SU-DHL-6 (cell line): ENCODE measurements around the gene HERC4.

Experiments
- H2AFZ ChIP-seq: fragments of 200-600 bp; sonication (generic); 2 replicates; pipeline ENCODE4 v1.6.1; 2014; ENCODE audit warnings: low read depth, mild to moderate bottlenecking, moderate library complexity, mixed read lengths, antibody characterized with exemption, low read length; ENCODE audit not compliant: severe bottlenecking
- H3F3A ChIP-seq: fragments of 200-600 bp; shearing (Covaris generic); 2 replicates; pipeline ENCODE4 v1.6.0; 2016; ENCODE audit warnings: antibody characterized with exemption, mild to moderate bottlenecking; ENCODE audit not compliant: insufficient read depth
- H3K27ac ChIP-seq: fragments of 200-600 bp; sonication (generic); 2 replicates; pipeline ENCODE4 v1.5.1; 2016; ENCODE audit warnings: low read depth, mild to moderate bottlenecking, low read length, moderate library complexity, mixed read lengths
- H3K27me3 ChIP-seq: fragments of 200-600 bp; sonication (generic), shearing (Covaris generic); 2 replicates; pipeline ENCODE4 v1.6.0; 2014; ENCODE audit warnings: mild to moderate bottlenecking, low read length
- H3K36me3 ChIP-seq: fragments of 200-600 bp; sonication (generic); 2 replicates; pipeline ENCODE4 v1.6.1; 2014; ENCODE audit warnings: mild to moderate bottlenecking, low read length, mixed read lengths
- H3K4me2 ChIP-seq: fragments of 300-600, 200-600 bp; shearing (Covaris generic), sonication (generic); 2 replicates; pipeline ENCODE4 v1.6.0; 2014; ENCODE audit warnings: low read length, low read depth, mild to moderate bottlenecking; ENCODE audit not compliant: poor library complexity, severe bottlenecking
- H3K4me3 ChIP-seq: fragments of 200-600 bp; sonication (generic); 2 replicates; pipeline ENCODE4 v1.5.1; 2014; ENCODE audit warnings: antibody characterized with exemption, low read length, mild to moderate bottlenecking, mixed read lengths; ENCODE audit not compliant: insufficient read depth, poor library complexity, severe bottlenecking
- H3K79me2 ChIP-seq: fragments of 200-600 bp; sonication (generic); 2 replicates; pipeline ENCODE4 v1.6.1; 2014; ENCODE audit warnings: mild to moderate bottlenecking, low read length, moderate library complexity; ENCODE audit not compliant: insufficient read depth
- H3K9ac ChIP-seq: fragments of 200-600 bp; sonication (generic); 2 replicates; pipeline ENCODE4 v1.7.0; 2014; ENCODE audit warnings: mild to moderate bottlenecking, low read length
- H3K9me2 ChIP-seq: fragments of 200-600 bp; sonication (generic); replicated peaks from 2 replicates; pipeline ENCODE4 v1.6.1; 2014; ENCODE audit warnings: low read length; ENCODE audit not compliant: insufficient read depth
- H3K9me3 ChIP-seq: fragments of 200-600 bp; sonication (generic); 2 replicates; pipeline ENCODE4 v1.6.1; 2014; ENCODE audit warnings: low read length, mixed read lengths; ENCODE audit not compliant: insufficient read depth
- H4K20me1 ChIP-seq: fragments of 200-600 bp; sonication (generic); 2 replicates; pipeline ENCODE4 v1.6.1; 2014; ENCODE audit warnings: low read depth, mild to moderate bottlenecking, antibody characterized with exemption, low read length, moderate library complexity, mixed read lengths
- CTCF ChIP-seq: fragments of 200-600 bp; sonication (generic); IDR thresholded peaks from one replicate; pipeline ENCODE4 v1.5.1; 2017; ENCODE audit warnings: antibody characterized with exemption, mild to moderate bottlenecking, low read length, moderate library complexity; ENCODE audit not compliant: insufficient read depth, poor library complexity, severe bottlenecking
- EZH2phosphoT487 ChIP-seq: fragments of 200-600 bp; sonication (generic), shearing (Covaris generic); conservative IDR thresholded peaks from 2 replicates; pipeline ENCODE4 v1.6.1; 2018; ENCODE audit warnings: mild to moderate bottlenecking, antibody characterized with exemption, low read length, moderate library complexity, mixed read lengths

The HERC4 gene

GRCh38 chr10:68108653-68109052 lies 33.6 kb upstream of the HERC4 start:
- H2AFZ ChIP-seq = no peak overlapping the region
- H3F3A ChIP-seq = no peaks in the 10 kb centered on the region
- no peaks in the 10 kb centered on the region for H3K79me2 ChIP-seq
- no peak overlapping the region for H3K4me2 ChIP-seq
- H3K9me3 ChIP-seq = no peaks in the 10 kb centered on the region
- H3K27ac ChIP-seq = no peak overlapping the region
- no peak overlapping the region for H3K4me3 ChIP-seq
- no peak for TF ChIP-seq EZH2phosphoT487
- no peak for TF ChIP-seq CTCF
- no peaks in the 10 kb centered on the region for H3K9me2 ChIP-seq
- H4K20me1 ChIP-seq = no peaks in the 10 kb centered on the region
- no peaks in the 10 kb centered on the region for H3K36me3 ChIP-seq
- no peak overlapping the region for H3K9ac ChIP-seq
- H3K27me3 ChIP-seq = no peaks in the 10 kb centered on the region

- H3K79me2 ChIP-seq = no peaks in the 10 kb centered on the region
- H3K9ac ChIP-seq = no peak overlapping the region
- H3F3A ChIP-seq = no peaks in the 10 kb centered on the region
- H2AFZ ChIP-seq = no peak overlapping the region
- no peak overlapping the region for H3K4me2 ChIP-seq
- no peaks in the 10 kb centered on the region for H4K20me1 ChIP-seq
- H3K27ac ChIP-seq = no peak overlapping the region
- no peaks in the 10 kb centered on the region for H3K9me2 ChIP-seq
- H3K9me3 ChIP-seq = no peaks in the 10 kb centered on the region
- TF ChIP-seq CTCF (no peak), EZH2phosphoT487 (no peak)
- H3K36me3 ChIP-seq = no peaks in the 10 kb centered on the region
- H3K27me3 ChIP-seq = no peaks in the 10 kb centered on the region
- H3K4me3 ChIP-seq = no peak overlapping the region
Measured at GRCh38 chr10:68108051-68108450, 33.0 kb upstream of the HERC4 start.

- no peak for TF ChIP-seq EZH2phosphoT487
- TF ChIP-seq CTCF = no peak
- Histone ChIP-seq H3K9me3 (no peaks in the 10 kb centered on the region), H3F3A (no peaks in the 10 kb centered on the region), H3K27ac (no peak overlapping the region), H3K79me2 (no peaks in the 10 kb centered on the region), H3K4me3 (no peak overlapping the region), H3K9me2 (no peaks in the 10 kb centered on the region), H3K36me3 (no peaks in the 10 kb centered on the region), H3K27me3 (no peaks in the 10 kb centered on the region), H4K20me1 (no peaks in the 10 kb centered on the region), H3K9ac (no peak overlapping the region), H2AFZ (no peak overlapping the region), H3K4me2 (no peak overlapping the region)
Measured at GRCh38 chr10:68107651-68108050, 32.6 kb upstream of the HERC4 start.

GRCh38 chr10:68106656-68107055 lies 31.6 kb upstream of the HERC4 start:
- H3K9me3 ChIP-seq = no peaks in the 10 kb centered on the region
- no peak for TF ChIP-seq CTCF
- no peak for TF ChIP-seq EZH2phosphoT487
- H2AFZ ChIP-seq = no peak overlapping the region
- H3K4me3 ChIP-seq = no peak overlapping the region
- no peaks in the 10 kb centered on the region for H3F3A ChIP-seq
- H3K36me3 ChIP-seq = no peaks in the 10 kb centered on the region
- no peaks in the 10 kb centered on the region for H3K27me3 ChIP-seq
- no peak overlapping the region for H3K4me2 ChIP-seq
- no peaks in the 10 kb centered on the region for H4K20me1 ChIP-seq
- no peak overlapping the region for H3K9ac ChIP-seq
- H3K79me2 ChIP-seq = no peaks in the 10 kb centered on the region
- no peaks in the 10 kb centered on the region for H3K9me2 ChIP-seq
- H3K27ac ChIP-seq = no peak overlapping the region
